GM12801 (cell line): Measurements from ENCODE around the gene EDC3.

Source experiments
- TF ChIP-seq, protein P1 (sequence below): IDR thresholded peaks from one replicate; pipeline ENCODE4 v1.5.1; 2011; ENCODE audit warnings: control low read depth; ENCODE audit not compliant: insufficient read length; ENCODE audit errors: extremely low read depth

Gene EDC3

DNA sequence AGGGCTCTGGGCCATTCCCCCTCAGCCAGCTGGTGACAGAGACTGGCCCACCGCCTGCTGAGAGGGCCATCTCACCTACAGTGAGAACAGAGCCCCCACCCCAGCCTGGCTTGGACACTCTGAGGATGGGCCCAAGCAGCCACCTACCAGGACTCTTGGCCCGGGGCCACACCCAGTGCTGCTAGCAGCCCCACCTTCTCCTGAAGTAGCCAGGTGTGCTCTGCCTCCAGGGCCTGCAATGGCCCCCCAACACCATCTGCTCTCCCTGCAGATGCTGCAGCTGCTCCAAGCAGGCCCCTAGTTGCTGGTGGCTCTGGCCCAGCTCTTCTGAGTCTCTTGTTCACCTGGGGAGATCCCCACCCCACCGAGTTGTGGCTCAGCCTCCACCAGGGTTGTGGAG is 87.0 kb downstream of the EDC3 start:
- TF ChIP-seq, protein P1, sequence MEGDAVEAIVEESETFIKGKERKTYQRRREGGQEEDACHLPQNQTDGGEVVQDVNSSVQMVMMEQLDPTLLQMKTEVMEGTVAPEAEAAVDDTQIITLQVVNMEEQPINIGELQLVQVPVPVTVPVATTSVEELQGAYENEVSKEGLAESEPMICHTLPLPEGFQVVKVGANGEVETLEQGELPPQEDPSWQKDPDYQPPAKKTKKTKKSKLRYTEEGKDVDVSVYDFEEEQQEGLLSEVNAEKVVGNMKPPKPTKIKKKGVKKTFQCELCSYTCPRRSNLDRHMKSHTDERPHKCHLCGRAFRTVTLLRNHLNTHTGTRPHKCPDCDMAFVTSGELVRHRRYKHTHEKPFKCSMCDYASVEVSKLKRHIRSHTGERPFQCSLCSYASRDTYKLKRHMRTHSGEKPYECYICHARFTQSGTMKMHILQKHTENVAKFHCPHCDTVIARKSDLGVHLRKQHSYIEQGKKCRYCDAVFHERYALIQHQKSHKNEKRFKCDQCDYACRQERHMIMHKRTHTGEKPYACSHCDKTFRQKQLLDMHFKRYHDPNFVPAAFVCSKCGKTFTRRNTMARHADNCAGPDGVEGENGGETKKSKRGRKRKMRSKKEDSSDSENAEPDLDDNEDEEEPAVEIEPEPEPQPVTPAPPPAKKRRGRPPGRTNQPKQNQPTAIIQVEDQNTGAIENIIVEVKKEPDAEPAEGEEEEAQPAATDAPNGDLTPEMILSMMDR: no peak

- TF ChIP-seq, protein P1: no peak
Measured at GRCh38 chr15:74605795-74606150, 90.1 kb downstream of the EDC3 start.

DNA sequence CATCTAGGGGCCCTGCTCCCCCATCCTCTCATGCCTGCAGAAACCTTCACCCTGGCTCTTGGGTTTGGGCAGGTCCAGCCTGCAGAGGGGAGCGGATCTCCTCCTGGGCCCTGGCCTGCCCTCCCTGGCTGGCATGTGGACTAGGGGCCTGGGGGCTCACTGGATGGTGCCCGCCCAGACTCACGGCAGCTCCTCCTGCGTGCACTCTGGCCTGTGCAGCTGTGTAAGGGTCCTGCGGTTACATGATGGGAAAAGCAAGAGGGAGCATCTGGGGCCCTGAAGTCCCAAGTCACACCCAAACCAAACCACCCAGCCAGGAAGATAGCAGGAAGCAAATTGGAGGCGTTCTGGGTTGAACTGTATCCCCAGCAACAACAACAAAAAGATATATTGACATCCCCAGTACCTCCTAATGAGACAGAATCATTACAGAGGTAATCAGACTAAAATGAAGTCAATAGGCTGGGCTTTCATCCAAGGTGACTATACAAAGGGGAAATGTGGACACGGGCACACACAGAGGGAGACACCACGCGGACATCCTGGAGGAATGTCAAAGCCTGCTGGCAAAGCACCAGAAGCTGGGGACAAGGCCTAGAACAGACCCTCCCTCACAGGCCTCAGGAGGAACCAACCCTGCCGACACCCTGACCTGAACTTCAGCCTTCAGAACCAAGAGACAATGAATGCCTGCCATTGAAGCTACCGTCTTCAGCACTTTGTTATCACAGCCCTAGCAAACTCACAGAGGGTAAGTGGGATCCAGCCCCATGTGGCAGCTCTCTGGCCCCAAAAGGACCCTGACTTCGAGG is 90.6 kb downstream of the EDC3 start:
- TF ChIP-seq, protein P1: no peak

DNA sequence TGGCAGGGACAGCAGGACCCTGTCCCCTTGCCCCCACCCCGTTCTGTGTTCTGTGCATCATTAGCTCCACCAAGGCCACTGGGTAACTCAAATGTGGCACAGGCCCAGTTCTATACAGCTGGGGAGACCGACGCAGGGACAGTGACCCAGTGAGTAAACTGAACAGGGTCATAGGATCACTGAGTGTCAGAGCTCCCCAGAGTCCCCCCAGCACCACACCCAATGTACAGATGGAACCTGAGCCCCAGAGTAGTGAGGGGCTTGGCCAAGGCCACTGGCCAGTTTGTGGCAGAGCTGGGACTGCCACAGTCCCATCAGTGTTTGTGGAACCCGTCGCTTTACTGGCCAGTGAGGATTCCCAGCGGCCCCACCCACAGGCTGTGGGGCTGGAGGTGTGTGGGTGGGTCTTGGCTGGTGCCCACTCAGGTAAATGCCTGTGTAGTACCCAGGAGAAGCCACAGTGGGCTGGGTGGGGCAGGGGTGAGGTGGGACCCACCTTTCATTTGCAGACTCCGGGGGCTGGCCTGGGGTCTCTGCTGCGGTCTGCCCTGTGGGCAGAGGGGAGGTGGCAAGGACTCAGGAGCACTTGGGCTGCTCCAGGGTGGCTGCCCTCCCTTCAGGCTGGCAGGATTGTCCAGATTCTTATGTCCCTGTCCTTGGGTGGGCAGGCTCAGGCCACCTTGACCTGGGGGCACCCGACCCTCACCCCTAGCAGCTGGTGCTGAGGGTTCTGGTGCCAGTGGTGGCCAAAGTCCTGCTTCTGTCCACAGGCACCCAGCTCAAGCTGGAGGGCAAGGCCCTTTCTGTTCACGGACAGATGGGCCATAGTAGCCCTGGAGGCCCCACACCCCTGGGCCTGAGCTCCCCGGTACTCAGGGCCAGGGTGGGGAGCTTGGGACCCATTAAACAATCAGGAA is 91.8 kb downstream of the EDC3 start:
- TF ChIP-seq, protein P1: no peak

DNA sequence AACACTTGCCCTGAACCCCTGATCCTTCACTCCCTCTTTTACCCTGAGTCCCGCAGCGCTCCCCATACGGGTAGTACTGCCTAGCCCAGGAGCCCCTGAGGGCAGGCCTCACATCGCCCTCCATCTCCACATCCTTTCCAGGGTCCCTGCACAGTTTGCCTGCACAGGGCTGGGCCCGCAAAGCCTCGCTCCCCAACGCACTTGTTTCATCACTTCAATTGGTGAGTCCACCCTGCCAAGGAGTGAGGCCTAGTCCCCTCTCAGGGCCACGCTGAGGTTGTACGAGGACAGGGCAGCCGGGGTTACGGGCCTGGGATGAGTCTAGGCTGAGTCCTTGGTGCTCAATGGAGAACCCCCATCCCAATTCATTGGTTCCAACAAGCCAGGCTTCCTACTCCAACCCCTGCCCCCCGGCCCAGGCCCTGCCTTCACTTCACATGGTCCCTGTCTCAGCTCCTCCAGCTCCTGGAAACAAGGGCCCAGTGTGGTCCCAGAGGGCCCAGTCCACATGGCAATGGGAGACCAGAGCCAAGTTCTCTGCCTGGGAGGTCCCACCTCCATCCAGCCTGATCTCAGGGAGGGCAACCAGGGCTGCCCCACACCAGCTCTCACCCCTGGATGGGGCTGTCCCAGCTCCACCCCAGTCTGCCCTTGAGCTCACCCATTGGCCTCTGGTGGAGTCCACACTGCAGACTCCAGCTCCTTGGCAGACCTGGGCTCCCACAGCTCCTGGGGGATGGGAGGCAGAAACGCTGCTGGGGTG is 92.6 kb downstream of the EDC3 start:
- TF ChIP-seq, protein P1: no peak

GRCh38 chr15:74599156-74599555 is 96.7 kb downstream of the EDC3 start:
- TF ChIP-seq, protein P1: no peak
